Measurements from ENCODE around the gene ATP5MC3. TPM values are rescaled to one million over a fixed set of nuclear protein-coding genes. Genes with fewer than 3 reads are reported as not detected.
A peak's percentile ranks its signal among the peaks of the same experiment; 100 is the strongest.

ATP5MC3 gene
- total and polyA plus RNA-seq, 2 of the 13 experiments (the other 11 are each of a cell fraction or from before 2014, with no cell fraction given), result 676 to 1,007 TPM

- no peak for FAIRE-seq
- Histone ChIP-seq H3K4me3 (replicated peaks in 1 of 3; ENCODE audit: insufficient read depth in 1 of 3, low read depth in 2 of 3, low read length in 3 of 3) (peak overlapping the region; percentile 84 to 100 (median 92)), H3K4me2 (ENCODE audit: low read depth, low read length) (peak overlapping the region; percentile 74), H3K27ac (ENCODE audit: extremely low read length, insufficient read depth, low read length) (peak overlapping the region; percentile 99), H2AFZ (ENCODE audit: low read length) (peak overlapping the region; percentile 50), H3K9me3 (ENCODE audit: low read length) (no peaks in the 10 kb centered on the region), H3K36me3 (replicated peaks in 1 of 2; ENCODE audit: control insufficient read depth in 1 of 2, insufficient read depth in 2 of 2, low read length in 2 of 2) (no peaks in the 10 kb centered on the region), H3K4me1 (ENCODE audit: insufficient read depth, low read length) (peaks cover 34% of the 10 kb centered on the region), H3K27me3 (ENCODE audit: control insufficient read depth in 1 of 2, insufficient read depth in 2 of 2, low read length in 2 of 2) (no peaks in the 10 kb centered on the region; a peak in 1 of 5 replicates), H4K20me1 (ENCODE audit: insufficient read depth, low read length) (peaks cover 9% of the 10 kb centered on the region), H3K79me2 (ENCODE audit: insufficient read depth, low read length) (peaks cover 51% of the 10 kb centered on the region), H3K9ac (ENCODE audit: insufficient read depth, low read depth, low read length) (peak overlapping the region; percentile 100)
- intact Hi-C loops (cut with micrococcal nuclease; ENCODE audit: unreplicated experiment), result loop anchor here (1.0 kb wide), 1 partner anchor 13 kb away; the partner anchor contains the start of gene ATP5MC3
- ChIA-PET CTCF (ENCODE audit: low intra/inter-chr PET ratio, low total read pairs) (no interaction called here), POLR2A (interaction anchor here (0.7 to 1.3 kb wide), 17 partner anchors 10 to 438 kb away, joined by 3 to 50 read pairs (median 3); partner anchors contain the start of gene ATP5MC3)
- no TSS peak for BruUV-seq (replicated peaks)
- no peak for ATAC-seq
- in situ Hi-C loops (cut with HindIII; ENCODE audit: extremely low pct_ligation_motif_present, low pct_unique_long_range_greater_than_20kb), result no loop called here
- WGBS (ENCODE audit: low lambda C conversion rate), result 2% methylated on average over 11 of the region's 11 CpGs
- DNase-seq (ENCODE audit: low spot score), result no peak
- TF ChIP-seq XRCC5 (optimal IDR thresholded peaks at IDR 0.05; ENCODE audit: low read length), result peak; percentile 15
- no peak for TF ChIP-seq KDM3A (CRISPR knock-in tag; IDR thresholded peaks at IDR 0.05; ENCODE audit: low read depth)
- no peak for TF ChIP-seq ZNF343 (CRISPR knock-in tag; IDR thresholded peaks at IDR 0.05)
- TF ChIP-seq DBP (CRISPR knock-in tag; IDR thresholded peaks at IDR 0.05; ENCODE audit: not compliant biosample characterization), result no peak
- TF ChIP-seq SP140L (CRISPR knock-in tag; IDR thresholded peaks at IDR 0.05; ENCODE audit: borderline replicate concordance), result no peak
- no peak for TF ChIP-seq U2AF2 (IDR thresholded peaks at IDR 0.05; ENCODE audit: low read depth, low read length)
- no peak for TF ChIP-seq TFE3 (CRISPR knock-in tag; IDR thresholded peaks at IDR 0.05)
- TF ChIP-seq MTERF4 (CRISPR knock-in tag; IDR thresholded peaks at IDR 0.05), result no peak
- no peak for TF ChIP-seq ZNF160 (CRISPR knock-in tag; IDR thresholded peaks at IDR 0.05)
- peak; percentile 64; the same call in 1 of the 2 replicates for TF ChIP-seq SNAI1 (CRISPR knock-in tag; IDR thresholded peaks at IDR 0.05; ENCODE audit: borderline replicate concordance)
- no peak for TF ChIP-seq HOXA5 (CRISPR knock-in tag; IDR thresholded peaks at IDR 0.05)
- TF ChIP-seq REST (IDR thresholded peaks at IDR 0.05; ENCODE audit: borderline replicate concordance in 1 of 2, low read depth in 1 of 2, low read length in 2 of 2), result peak in 1 of 2 experiments; percentile 32; a peak in 1 of 4 replicates
- TF ChIP-seq CBFB (CRISPR knock-in tag; IDR thresholded peaks at IDR 0.05), result no peak
- 0 out of 2 replicates have a peak, but pooled peaks have one; percentile 16 for TF ChIP-seq KLF11 (CRISPR knock-in tag; IDR thresholded peaks at IDR 0.05)
- TF ChIP-seq U2AF1 (optimal IDR thresholded peaks at IDR 0.05; ENCODE audit: low read depth, low read length), result no peak
- no peak for TF ChIP-seq ZNF180 (CRISPR knock-in tag; IDR thresholded peaks at IDR 0.05; ENCODE audit: borderline replicate concordance, low read depth)
- TF ChIP-seq POLR2A (IDR thresholded peaks at IDR 0.05; ENCODE audit: insufficient read depth in 1 of 2, low read depth in 2 of 2, low read length in 2 of 2), result peak; percentile 65 to 84; a peak in 3 of 4 replicates
- no peak for TF ChIP-seq KLF15 (CRISPR knock-in tag; IDR thresholded peaks at IDR 0.05; ENCODE audit: borderline replicate concordance)
These were observed 13.0 kb downstream of the ATP5MC3 start for GRCh38 chr2:175168564-175168945.
